GM12892 (cell line): ENCODE results near the gene COCH.

Source experiments
- POLR2A ChIP-seq: IDR thresholded peaks from 2 replicates; pipeline ENCODE4 v1.6.1; 2011; ENCODE audit warnings: low read depth, low read length, control low read depth
- POLR2AphosphoS5 ChIP-seq: IDR thresholded peaks from 2 replicates; pipeline ENCODE4 v1.6.1; 2011; ENCODE audit warnings: low read depth, low read length, control low read depth
- TAF1 ChIP-seq: IDR thresholded peaks from 2 replicates; pipeline ENCODE4 v1.6.1; 2011; ENCODE audit warnings: low read depth, mild to moderate bottlenecking, control low read depth, low read length, borderline replicate concordance

- TF ChIP-seq POLR2AphosphoS5 (no peak), TAF1 (no peak), POLR2A (no peak)
Observed at GRCh38 chr14:30906752-30907658, 32.6 kb downstream of the COCH start.
